Muscle of leg (tissue), 11 donors: ENCODE results near the gene CYGB. TPM values are rescaled to one million over a fixed set of nuclear protein-coding genes. Genes with fewer than 3 reads are reported as not detected.

Experiments
- DNase-seq: peaks from one replicate; pipeline ENCODE4 v3.0.0; 2013
- H3K27ac ChIP-seq: one replicate; pipeline ENCODE4 v1.5.1; 2013; ENCODE audit warnings: mild to moderate bottlenecking, low read length, control low read depth
- H3K27me3 ChIP-seq: one replicate; pipeline ENCODE4 v1.6.1; 2013; ENCODE audit warnings: low read length; ENCODE audit not compliant: control insufficient read depth, insufficient read depth
- H3K36me3 ChIP-seq: one replicate; pipeline ENCODE4 v1.6.1; 2013; ENCODE audit warnings: low read length; ENCODE audit not compliant: control insufficient read depth, insufficient read depth
- H3K4me1 ChIP-seq: one replicate; pipeline ENCODE4 v1.6.1; 2013; ENCODE audit warnings: low read length; ENCODE audit not compliant: control insufficient read depth, insufficient read depth
- H3K4me3 ChIP-seq: one replicate; pipeline ENCODE4 v1.5.1; 2013; ENCODE audit warnings: low read length, control low read depth
- H3K9me3 ChIP-seq: replicated peaks from 2 replicates; pipeline ENCODE4 v1.6.1; 2013; ENCODE audit warnings: low read depth, low read length; ENCODE audit not compliant: control insufficient read depth
- WGBS: methylation state at CpG from one replicate; pipeline ENCODE4 v1.1.5; 2013; ENCODE audit warnings: missing lambda C conversion rate; ENCODE audit not compliant: insufficient coverage; 5-methylcytosine and 5-hydroxymethylcytosine counted together
- polyA plus RNA-seq, 8 donors: library from polyadenylated mRNA; unstranded; fragments of 120-200 nt; gene quantifications; one replicate each; pipeline versions ENCODE4 v1.2.1 to v1.2.3, GENCODE V29; 2013; ENCODE audit warnings: inconsistent platforms in 1 of 8, low replicate concordance in 1 of 8; ENCODE audit not compliant: insufficient read length in 8 of 8, insufficient read depth in 1 of 8
- total RNA-seq: library from RNA; stranded (reverse); fragments of 120-200 nt; gene quantifications from one replicate; pipeline ENCODE4 v1.2.4, GENCODE V29; 2013

Gene CYGB
- total and polyA plus RNA-seq, 9 donors = 12.8 to 27.2 (median 20.1) TPM

GRCh38 chr17:76553178-76553908, 15.8 kb upstream of the CYGB start:
- Histone ChIP-seq H3K36me3 (no peaks in the 10 kb centered on the region), H3K4me1 (peaks cover 19% of the 10 kb centered on the region), H3K9me3 (no peaks in the 10 kb centered on the region), H3K27ac (no peak overlapping the region), H3K4me3 (no peak overlapping the region), H3K27me3 (no peaks in the 10 kb centered on the region)
- DNase-seq = no peak
- 77% methylated on average over 3 of the region's 8 CpGs for WGBS

GRCh38 chr17:76551685-76552084, 14.2 kb upstream of the CYGB start:
- no peak overlapping the region for H3K4me3 ChIP-seq
- peaks cover 21% of the 10 kb centered on the region for H3K4me1 ChIP-seq
- H3K27ac ChIP-seq = no peak overlapping the region
- no peak for DNase-seq
- H3K27me3 ChIP-seq = no peaks in the 10 kb centered on the region
- H3K9me3 ChIP-seq = no peaks in the 10 kb centered on the region
- WGBS = 73% methylated on average over 3 of the region's 4 CpGs
- no peaks in the 10 kb centered on the region for H3K36me3 ChIP-seq

- no peak overlapping the region for H3K4me3 ChIP-seq
- 29% methylated on average over 1 of the region's 15 CpGs for WGBS
- no peak overlapping the region for H3K27ac ChIP-seq
These were observed 13.5 kb upstream of the CYGB start for GRCh38 chr17:76550712-76551615.

GRCh38 chr17:76549539-76549938, 12.0 kb upstream of the CYGB start:
- no peak overlapping the region for H3K4me3 ChIP-seq
- H3K36me3 ChIP-seq = no peaks in the 10 kb centered on the region
- 88% methylated on average over 4 of the region's 7 CpGs for WGBS
- H3K4me1 ChIP-seq = peaks cover 40% of the 10 kb centered on the region
- H3K27ac ChIP-seq = no peak overlapping the region
- DNase-seq = no peak
- H3K9me3 ChIP-seq = no peaks in the 10 kb centered on the region
- H3K27me3 ChIP-seq = no peaks in the 10 kb centered on the region

More at GRCh38 chr17:76550712-76551615, 13.5 kb upstream of the CYGB start:
- DNase-seq = no peak
- Histone ChIP-seq H3K27me3 (no peaks in the 10 kb centered on the region), H3K36me3 (no peaks in the 10 kb centered on the region), H3K9me3 (no peaks in the 10 kb centered on the region), H3K4me1 (peaks cover 26% of the 10 kb centered on the region)

- Histone ChIP-seq H3K27ac (no peak overlapping the region), H3K9me3 (no peaks in the 10 kb centered on the region), H3K27me3 (no peaks in the 10 kb centered on the region), H3K4me3 (no peak overlapping the region), H3K36me3 (no peaks in the 10 kb centered on the region), H3K4me1 (peaks cover 40% of the 10 kb centered on the region)
- no peak for DNase-seq
- 89% methylated on average over 7 of the region's 9 CpGs for WGBS
These were observed 11.7 kb upstream of the CYGB start for GRCh38 chr17:76549215-76549518.

- no peaks in the 10 kb centered on the region for H3K36me3 ChIP-seq
- H3K4me1 ChIP-seq = peaks cover 41% of the 10 kb centered on the region
- no peak overlapping the region for H3K4me3 ChIP-seq
These were observed 11.1 kb upstream of the CYGB start for GRCh38 chr17:76548378-76549214.

GRCh38 chr17:76547642-76548202, 10.2 kb upstream of the CYGB start:
- Histone ChIP-seq H3K9me3 (no peaks in the 10 kb centered on the region), H3K4me3 (no peak overlapping the region), H3K4me1 (peaks cover 47% of the 10 kb centered on the region), H3K27ac (no peak overlapping the region), H3K36me3 (no peaks in the 10 kb centered on the region), H3K27me3 (no peaks in the 10 kb centered on the region)
- 82% methylated on average over 2 of the region's 2 CpGs for WGBS
- DNase-seq = no peak

More at GRCh38 chr17:76548378-76549214, 11.1 kb upstream of the CYGB start:
- Histone ChIP-seq H3K27me3 (no peaks in the 10 kb centered on the region), H3K9me3 (no peaks in the 10 kb centered on the region), H3K27ac (no peak overlapping the region)
- 57% methylated on average over 5 of the region's 9 CpGs for WGBS
- DNase-seq = no peak

- 28% methylated on average over 3 of the region's 3 CpGs for WGBS
- no peaks in the 10 kb centered on the region for H3K27me3 ChIP-seq
- no peak overlapping the region for H3K4me3 ChIP-seq
- no peaks in the 10 kb centered on the region for H3K9me3 ChIP-seq
- no peak overlapping the region for H3K27ac ChIP-seq
- peaks cover 52% of the 10 kb centered on the region for H3K4me1 ChIP-seq
- no peaks in the 10 kb centered on the region for H3K36me3 ChIP-seq
- DNase-seq = peak; percentile 87
These were observed 9.7 kb upstream of the CYGB start for GRCh38 chr17:76547183-76547641.

- 42% methylated on average over 7 of the region's 11 CpGs for WGBS
- no peak for DNase-seq
- H3K4me3 ChIP-seq = no peak overlapping the region
- peaks cover 58% of the 10 kb centered on the region for H3K4me1 ChIP-seq
- no peaks in the 10 kb centered on the region for H3K36me3 ChIP-seq
- H3K27ac ChIP-seq = no peak overlapping the region
- no peaks in the 10 kb centered on the region for H3K27me3 ChIP-seq
- H3K9me3 ChIP-seq = no peaks in the 10 kb centered on the region
These were observed 9.2 kb upstream of the CYGB start for GRCh38 chr17:76546556-76547182.
